Measurements from ENCODE around the gene SNN. TPM values are rescaled to one million over a fixed set of nuclear protein-coding genes. Genes with fewer than 3 reads are reported as not detected.
A peak's percentile ranks its signal among the peaks of the same experiment; 100 is the strongest.

The SNN gene
- total RNA-seq, 6 experiments from 2014 or later = 4.6 to 7.6 (median 6.5) TPM

DNA sequence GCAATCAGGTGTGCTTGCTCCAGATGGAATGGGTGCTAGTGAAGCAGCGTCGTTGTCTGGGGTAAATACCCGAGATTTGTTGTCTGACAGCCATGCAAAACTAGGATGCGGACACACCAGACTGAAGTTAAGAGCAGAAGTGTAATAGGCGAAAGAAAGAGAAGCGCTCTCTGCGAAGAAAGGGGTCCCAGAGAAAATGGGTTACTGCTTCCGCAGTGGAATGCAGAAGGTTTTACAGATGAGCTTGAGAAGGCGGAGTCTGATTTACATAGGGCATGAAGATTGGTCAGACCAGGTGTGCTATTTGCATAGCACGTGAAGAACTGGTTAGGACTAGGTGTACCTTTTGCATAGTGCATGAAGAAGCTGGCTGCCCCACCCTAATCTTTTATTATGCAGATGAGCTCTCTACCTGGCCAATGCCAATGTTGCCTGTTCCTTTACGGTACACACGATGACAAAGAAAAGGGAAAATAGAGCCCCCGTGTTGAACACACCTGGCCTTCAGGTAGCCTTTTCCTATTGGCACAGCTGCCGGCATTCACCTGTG is 32.0 kb upstream of the SNN start:
- no peak for DNase-seq
- Mint-ChIP-seq H3K4me1 (ENCODE audit: low read depth) (peaks cover 56% of the 10 kb centered on the region), H3K27ac (no peak overlapping the region), H3K9me3 (no peaks in the 10 kb centered on the region), H3K36me3 (ENCODE audit: low read depth) (no peaks in the 10 kb centered on the region), H3K4me3 (no peak overlapping the region), H3K27me3 (ENCODE audit: insufficient read depth) (peaks cover 2% of the 10 kb centered on the region)
- TF ChIP-seq, protein P1, sequence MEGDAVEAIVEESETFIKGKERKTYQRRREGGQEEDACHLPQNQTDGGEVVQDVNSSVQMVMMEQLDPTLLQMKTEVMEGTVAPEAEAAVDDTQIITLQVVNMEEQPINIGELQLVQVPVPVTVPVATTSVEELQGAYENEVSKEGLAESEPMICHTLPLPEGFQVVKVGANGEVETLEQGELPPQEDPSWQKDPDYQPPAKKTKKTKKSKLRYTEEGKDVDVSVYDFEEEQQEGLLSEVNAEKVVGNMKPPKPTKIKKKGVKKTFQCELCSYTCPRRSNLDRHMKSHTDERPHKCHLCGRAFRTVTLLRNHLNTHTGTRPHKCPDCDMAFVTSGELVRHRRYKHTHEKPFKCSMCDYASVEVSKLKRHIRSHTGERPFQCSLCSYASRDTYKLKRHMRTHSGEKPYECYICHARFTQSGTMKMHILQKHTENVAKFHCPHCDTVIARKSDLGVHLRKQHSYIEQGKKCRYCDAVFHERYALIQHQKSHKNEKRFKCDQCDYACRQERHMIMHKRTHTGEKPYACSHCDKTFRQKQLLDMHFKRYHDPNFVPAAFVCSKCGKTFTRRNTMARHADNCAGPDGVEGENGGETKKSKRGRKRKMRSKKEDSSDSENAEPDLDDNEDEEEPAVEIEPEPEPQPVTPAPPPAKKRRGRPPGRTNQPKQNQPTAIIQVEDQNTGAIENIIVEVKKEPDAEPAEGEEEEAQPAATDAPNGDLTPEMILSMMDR (IDR thresholded peaks at IDR 0.05) = no peak

DNA sequence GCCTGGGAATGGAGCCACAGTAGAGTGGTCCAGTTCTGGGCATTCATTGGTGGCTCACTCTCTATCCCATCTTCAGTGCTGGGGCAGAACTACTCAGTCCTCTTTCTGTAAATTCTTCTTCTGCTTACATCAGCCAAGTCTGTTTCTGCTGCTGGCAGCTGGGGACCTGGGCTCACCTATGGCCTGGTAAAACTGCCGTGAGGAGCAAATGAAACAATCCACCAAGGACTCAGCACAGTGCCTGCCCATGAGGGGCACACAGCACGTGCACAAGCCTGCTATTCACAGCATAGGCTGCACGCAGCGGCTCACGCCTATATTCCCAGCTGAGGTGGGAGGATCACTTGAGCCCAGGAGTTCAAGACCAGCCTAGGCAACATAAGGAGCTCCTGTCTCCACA is 30.9 kb upstream of the SNN start:
- H3K4me3 Mint-ChIP-seq = no peak overlapping the region
- no peak for DNase-seq
- no peak overlapping the region for H3K27ac Mint-ChIP-seq
- H3K36me3 Mint-ChIP-seq (ENCODE audit: low read depth) = no peaks in the 10 kb centered on the region
- TF ChIP-seq, protein P1 (IDR thresholded peaks at IDR 0.05) = no peak
- H3K9me3 Mint-ChIP-seq = no peaks in the 10 kb centered on the region
- peaks cover 53% of the 10 kb centered on the region for H3K4me1 Mint-ChIP-seq (ENCODE audit: low read depth)
- H3K27me3 Mint-ChIP-seq (ENCODE audit: insufficient read depth) = peaks cover 2% of the 10 kb centered on the region

DNA sequence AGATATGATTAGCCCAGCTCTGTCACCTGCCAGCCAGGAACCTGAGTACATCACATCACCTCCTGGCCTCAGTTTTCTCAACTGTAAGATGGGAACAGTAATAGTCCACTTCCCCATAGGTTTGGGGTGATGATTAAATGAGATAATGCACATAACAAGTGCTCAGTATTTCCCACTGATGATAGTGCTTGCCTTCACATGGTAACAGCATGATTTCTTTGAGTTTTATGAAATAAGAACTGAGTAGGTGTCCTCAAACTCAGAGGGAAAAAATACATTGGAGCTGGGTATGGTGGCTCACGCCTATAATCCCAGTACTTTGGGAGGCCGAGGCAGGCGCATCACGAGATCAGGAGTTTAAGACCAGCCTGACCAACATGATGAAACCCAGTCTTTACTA is 30.1 kb upstream of the SNN start:
- Mint-ChIP-seq H3K27me3 (ENCODE audit: insufficient read depth) (peaks cover 2% of the 10 kb centered on the region), H3K27ac (no peak overlapping the region), H3K4me1 (ENCODE audit: low read depth) (peaks cover 48% of the 10 kb centered on the region), H3K4me3 (no peak overlapping the region), H3K9me3 (no peaks in the 10 kb centered on the region), H3K36me3 (ENCODE audit: low read depth) (no peaks in the 10 kb centered on the region)
- TF ChIP-seq, protein P1 (IDR thresholded peaks at IDR 0.05) = no peak
- DNase-seq = no peak

DNA sequence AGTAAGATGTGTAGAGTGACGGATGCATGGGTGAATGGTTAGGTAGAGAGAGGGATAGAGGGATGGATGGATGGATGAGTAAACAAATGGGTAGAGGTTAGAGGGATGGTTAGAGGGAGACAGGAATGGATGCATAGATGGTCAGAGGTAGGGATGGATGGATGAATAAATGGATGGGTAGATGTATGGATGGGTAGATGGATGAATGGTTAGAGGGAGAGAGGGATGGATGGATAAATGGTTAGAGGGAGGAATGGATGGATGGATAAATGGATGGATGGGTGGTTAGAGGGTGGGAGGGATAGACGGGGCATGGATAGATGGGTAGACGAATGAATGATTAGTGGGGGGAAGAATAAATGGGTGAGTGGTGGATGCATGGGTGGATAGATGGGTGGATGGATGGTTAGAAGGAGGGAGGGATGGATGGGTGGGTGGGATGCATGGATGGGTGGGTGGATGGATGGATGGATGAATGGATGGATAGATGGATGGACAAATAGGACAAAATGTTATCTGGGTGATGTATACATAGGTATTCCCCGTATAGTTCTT is 29.2 kb upstream of the SNN start:
- Mint-ChIP-seq H3K27ac (peak overlapping the region; percentile 100), H3K4me1 (ENCODE audit: low read depth) (peaks cover 39% of the 10 kb centered on the region), H3K36me3 (ENCODE audit: low read depth) (no peaks in the 10 kb centered on the region), H3K4me3 (peak overlapping the region; percentile 1; the same call in 1 of the 2 replicates), H3K27me3 (ENCODE audit: insufficient read depth) (peaks cover 4% of the 10 kb centered on the region), H3K9me3 (no peaks in the 10 kb centered on the region)
- DNase-seq = no peak
- TF ChIP-seq, protein P1 (IDR thresholded peaks at IDR 0.05) = no peak

DNA sequence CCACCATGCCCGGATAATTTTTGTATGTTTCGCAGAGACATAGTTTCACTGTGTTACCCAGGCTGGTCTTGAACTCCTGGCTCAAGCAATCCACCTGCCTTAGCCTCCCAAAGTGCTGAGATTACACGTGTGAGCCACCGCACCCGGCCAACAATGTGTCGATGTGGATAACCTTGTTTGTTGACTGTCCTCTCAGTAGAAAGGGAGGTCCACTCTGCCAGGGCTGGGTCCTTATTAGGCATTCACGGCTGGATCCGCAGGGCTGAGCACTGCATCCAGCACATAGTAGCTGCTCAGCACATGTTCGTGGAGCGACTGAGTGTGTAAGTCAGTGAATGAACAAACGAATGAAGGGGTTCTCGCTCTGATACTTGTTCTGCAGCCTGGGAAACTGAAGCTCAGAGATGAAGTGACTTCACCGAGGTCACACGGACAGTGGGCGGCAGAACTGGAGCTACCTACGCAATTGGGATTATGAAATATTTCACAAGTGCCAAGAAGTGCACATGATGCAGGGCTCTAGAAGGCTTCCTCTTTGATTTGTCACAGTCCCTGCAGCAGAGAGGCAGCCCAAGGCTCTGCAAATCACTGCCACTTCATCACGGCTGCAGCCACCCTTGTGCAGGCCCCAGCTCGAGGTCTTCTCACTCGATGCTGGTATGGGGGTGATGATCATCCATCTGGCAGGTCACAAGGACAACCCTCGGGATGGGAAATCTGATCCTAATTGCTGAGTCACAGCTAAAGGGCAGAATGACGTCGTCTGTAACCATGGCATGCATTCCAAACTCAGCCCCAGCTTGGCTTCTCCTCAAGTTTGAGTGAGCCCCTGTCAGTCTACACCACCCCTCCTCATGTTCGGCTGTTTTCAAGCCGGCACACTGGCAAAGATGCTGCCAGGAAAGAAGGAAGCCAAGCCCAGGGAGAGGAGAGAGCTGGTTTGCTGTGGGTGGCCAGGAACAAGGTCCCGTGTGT is 28.0 kb upstream of the SNN start:
- no peaks in the 10 kb centered on the region for H3K36me3 Mint-ChIP-seq (ENCODE audit: low read depth)
- DNase-seq = peak; percentile 100
- H3K4me3 Mint-ChIP-seq = peak overlapping the region; percentile 85
- peaks cover 35% of the 10 kb centered on the region for H3K4me1 Mint-ChIP-seq (ENCODE audit: low read depth)
- peak overlapping the region; percentile 100 for H3K27ac Mint-ChIP-seq
- TF ChIP-seq, protein P1 (IDR thresholded peaks at IDR 0.05) = no peak
- no peaks in the 10 kb centered on the region for H3K9me3 Mint-ChIP-seq
- peaks cover 6% of the 10 kb centered on the region for H3K27me3 Mint-ChIP-seq (ENCODE audit: insufficient read depth)
